Measurements from ENCODE around the gene DCHS2. TPM values are rescaled to one million over a fixed set of nuclear protein-coding genes. Genes with fewer than 3 reads are reported as not detected.

The DCHS2 gene
- polyA plus RNA-seq, 5 donors, result 1.2 to 3.2 (median 2.1) TPM

DNA sequence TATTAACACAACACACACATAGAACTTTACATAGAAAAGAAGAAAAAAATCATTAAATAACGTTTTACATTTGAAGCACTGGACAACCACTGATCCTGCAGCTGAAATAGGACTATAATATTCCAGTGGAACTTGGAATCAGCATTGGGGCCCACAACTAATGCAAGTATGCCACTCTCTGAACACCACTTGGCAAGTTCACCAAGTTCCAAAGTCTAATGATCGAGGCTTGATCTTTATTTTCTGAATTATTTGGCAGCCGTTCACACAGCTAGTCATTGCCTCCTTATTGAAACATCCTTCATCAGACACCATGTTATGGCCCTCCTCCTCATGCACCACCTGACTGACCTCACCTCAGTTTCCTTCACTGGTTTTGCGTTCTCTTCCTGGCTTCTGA is 107.6 kb downstream of the DCHS2 start:
- no peak for DNase-seq

DNA sequence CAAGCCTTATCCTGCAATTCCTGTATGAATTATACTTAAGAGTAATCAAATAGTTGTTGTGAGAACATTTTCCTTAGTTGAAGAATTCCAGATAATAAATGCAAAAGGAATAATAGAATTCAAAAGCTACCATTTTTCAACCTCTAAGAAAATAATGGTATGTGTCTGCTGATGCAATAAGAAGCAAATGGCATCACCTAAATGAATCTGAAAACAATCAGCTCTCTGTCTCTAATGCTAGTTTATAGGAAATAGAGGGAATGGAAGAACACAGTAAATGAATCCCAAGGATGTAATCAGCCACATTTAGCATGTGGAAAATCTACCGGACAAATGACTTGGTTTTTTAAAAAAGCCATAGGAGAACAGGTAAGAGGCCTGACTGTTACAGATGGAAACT is 115.1 kb downstream of the DCHS2 start:
- no peak for DNase-seq

- DNase-seq, result no peak
Measured at GRCh38 chr4:154368060-154368459, 123.5 kb downstream of the DCHS2 start.

DNA sequence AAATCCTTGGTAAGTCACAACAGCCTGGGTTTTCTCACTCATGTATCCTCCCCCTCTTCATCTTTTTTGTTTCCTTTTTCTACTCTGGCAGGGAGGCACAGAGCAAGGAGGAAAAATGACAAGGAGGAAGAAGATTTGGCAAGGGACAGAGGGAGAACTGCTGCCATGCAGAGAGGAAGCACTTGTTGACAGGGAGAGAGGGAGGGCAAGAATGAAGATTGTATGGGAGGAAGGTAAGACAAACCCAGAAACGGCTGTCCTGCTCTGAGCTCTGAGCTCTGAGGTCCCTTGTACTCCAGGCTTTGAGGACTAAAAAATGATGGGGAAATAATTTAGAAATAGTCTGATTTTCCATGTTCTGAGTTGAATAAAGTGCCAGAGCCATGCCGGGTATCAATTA is 123.9 kb downstream of the DCHS2 start:
- no peak for DNase-seq

DNA sequence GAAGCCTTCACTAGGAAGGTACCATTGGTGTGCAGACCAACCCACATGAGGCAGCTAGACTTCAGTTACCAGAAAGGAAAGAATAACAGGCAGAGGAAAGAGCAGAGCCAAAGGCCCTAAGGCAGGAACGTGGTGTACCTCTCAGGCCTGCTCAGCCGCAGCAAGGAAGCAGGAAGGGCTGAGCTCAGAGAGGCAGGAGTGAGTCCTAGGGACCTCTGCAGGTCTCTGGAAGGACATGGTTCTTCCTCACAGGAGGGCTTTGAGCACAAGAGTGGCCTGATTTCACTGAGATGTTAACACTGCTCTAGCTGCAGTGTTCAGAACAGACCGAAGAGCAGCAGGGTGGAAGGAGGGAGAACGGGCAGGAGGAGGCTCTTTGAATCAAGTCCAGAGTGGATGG is 124.6 kb downstream of the DCHS2 start:
- DNase-seq, result no peak

DNA sequence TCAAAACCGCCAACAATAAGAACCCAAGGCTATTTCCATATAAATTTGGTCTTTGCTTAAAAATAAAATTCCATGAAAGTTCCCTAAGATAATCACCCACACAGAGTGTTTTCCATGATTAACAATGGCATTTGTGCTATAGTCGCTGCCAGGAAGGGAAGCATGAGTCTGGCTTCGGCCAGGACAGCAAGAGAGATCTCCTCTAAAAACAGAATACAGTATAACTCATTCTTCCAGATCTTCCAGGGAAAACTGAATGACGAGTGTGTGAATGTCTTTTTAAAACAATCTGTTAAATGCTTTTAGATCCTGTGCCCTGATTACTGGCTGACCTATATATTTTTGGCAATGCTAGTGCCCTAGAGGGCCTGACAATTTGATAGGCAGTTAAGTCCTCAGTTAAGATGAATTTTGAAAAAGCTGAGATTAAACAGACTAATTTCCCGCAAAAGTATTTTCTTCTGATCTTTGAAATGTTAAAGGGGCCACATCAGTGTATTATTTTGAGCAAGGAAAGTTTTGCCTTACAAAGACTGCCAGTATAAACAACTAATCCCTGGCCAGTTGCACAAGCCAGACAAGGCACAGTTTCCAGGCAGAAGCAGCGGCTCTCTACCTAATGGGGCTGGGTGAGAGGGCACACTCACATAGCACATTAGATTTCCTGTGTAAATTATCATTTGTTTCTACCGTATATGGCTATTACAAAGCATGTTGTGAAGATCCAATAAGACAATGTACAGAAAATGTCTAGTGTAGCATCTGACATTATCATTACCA is 127.3 kb downstream of the DCHS2 start:
- peak; percentile 3 to 7 for DNase-seq

DNA sequence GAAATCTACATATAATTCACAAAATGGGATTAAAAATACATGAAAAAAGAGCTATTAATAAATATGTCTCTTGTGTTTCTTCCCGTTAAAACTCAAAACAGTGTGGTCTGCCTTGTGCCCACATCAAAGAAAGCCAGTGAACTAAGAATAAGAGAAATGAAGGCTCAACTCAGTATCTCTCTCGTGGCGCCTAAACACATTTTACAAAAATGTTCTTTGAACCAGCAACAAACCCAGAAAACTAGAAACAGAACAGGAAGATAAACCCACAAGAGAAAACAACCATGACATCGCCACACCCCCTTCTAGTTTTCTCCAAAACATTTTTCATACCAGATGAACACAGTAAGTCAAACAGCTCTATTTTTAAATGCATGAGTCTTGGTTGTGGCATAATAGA is 130.1 kb downstream of the DCHS2 start:
- no peak for DNase-seq

GRCh38 chr4:154360491-154360890 is 131.1 kb downstream of the DCHS2 start:
- DNase-seq, result peak; percentile 38 to 54

DNA sequence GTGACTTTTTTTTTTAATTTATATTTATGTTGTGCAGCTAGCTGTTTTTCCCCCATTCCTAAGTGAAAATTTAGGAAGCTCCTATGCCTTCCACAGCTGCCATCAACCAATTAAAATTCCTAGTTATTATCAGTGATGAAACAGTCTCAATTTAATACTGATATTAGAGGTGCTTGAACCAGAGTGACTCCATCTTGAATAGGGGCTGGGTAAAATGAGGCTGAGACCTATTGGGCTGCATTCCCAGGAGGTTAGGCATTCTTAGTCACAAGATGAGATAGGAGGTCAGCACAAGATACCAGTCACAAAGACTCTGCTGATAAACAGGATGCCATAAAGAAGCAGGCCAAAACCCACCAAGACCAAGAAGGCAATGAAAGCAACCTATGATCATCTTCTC is 136.7 kb downstream of the DCHS2 start:
- no peak for DNase-seq

GRCh38 chr4:154349829-154350228 is 141.8 kb downstream of the DCHS2 start:
- DNase-seq, result no peak

- no peak for DNase-seq
Measured at GRCh38 chr4:154348657-154349056, 142.9 kb downstream of the DCHS2 start.

DNA sequence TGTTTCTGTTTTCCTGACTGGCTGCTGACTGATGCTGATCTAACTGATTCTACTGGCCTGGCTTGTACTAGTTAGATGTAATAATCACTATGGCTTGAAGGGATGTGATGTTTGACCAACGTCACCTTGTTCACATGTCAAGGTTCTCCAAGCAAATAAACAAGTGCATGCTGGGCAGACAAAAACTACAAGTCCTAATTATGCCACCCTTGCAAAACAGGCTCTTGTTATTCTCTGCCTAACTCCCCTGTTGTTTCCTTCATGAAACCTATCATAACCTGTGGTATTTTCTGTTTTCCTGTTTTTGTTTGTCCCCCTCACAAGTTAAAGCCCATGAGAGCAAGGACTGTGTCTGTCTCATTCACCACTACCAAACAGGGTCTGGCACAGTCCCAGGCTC is 146.2 kb downstream of the DCHS2 start:
- DNase-seq, result no peak

- no peak for DNase-seq
Measured at GRCh38 chr4:154344686-154345085, 146.9 kb downstream of the DCHS2 start.

- no peak for DNase-seq
Measured at GRCh38 chr4:154343651-154344050, 147.9 kb downstream of the DCHS2 start.

DNA sequence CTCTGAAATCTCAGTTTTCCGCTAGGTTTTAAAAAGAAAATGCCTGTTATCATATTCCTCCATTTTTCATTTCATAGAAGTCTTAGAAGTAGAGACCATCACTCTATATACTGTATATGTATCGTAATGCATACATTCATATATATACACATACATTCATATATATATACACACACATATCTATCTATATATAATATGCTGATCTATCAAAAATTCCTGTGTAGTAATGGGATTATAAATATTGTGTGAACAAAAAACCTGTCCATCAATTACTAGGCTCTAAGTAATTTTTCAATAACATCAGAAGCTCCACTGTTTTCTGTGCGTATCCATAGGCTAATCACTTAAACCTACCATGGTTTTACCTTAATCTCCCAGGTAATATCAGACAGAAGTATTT is 150.2 kb downstream of the DCHS2 start:
- no peak for DNase-seq

DNA sequence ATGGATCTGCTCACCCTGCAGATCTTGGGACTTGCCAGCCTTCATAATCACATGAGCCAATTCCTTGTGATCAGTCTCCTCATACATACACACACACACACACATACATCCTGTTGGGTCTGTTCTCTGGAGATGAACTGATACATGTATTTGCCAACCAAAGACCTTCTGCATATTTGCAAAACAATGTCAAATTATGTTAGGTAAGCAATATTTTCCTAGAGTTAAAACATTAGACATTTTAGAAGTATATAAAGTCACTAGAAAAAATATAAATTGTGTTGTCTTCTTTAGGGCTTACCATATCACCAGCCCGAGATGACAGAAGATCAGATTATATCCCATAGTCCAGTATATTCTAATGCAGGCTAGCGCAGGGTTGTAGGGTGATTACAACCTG is 156.0 kb downstream of the DCHS2 start:
- no peak for DNase-seq

DNA sequence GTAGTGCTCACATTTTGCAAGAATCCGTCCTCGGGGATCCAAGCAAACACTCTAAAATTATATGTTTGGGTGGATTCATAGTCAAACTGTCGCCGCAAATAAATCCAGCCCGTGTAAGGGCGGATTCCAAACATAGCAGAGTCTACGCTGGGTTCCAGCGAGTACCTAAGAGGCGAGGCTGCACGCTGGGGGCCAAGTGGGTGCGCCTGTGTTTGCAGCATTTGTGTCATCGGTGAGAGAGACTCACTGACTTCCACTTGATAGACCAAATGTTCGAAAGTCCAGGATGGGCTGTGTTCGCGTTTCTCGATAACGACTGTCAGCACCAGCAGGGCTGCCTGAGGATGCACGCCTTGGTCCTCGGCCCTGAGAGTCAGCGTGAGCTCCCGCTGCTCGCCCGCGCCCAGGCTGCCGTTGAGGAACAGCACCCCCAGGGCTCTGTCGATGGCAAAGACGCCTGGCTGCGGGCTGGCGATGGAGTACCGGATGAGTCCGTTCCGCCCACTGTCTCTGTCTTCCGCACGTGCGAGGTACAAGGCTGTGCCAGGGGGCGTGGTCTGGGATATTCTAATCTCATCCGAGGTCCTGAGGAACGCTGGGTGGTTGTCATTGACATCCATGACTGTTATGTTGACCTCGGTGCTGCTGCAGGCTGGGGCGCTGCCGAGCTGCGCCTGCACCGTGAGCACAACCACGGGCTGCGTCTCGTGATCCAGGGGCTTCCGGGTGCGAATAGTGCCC is 158.7 kb downstream of the DCHS2 start:
- peak; percentile 21 to 43 for DNase-seq

DNA sequence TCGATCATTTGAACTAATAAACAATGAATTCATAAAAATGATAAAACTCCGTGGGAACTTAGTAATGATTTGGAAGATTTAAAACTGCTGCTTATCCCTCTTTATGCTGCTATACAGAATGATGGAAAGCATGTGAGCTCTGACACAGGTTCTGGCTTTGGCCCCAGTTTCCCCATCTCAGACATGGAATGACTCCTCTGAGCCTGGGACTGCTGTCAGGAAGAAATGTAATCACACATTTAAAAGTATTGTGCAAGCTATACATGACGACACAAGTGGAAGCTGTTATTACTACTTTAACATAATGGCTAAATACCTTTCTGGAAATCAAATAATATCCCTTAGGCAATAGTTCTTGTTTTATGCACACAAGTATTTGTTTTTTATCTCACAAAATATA is 161.7 kb downstream of the DCHS2 start:
- peak; percentile 74 to 78 for DNase-seq

DNA sequence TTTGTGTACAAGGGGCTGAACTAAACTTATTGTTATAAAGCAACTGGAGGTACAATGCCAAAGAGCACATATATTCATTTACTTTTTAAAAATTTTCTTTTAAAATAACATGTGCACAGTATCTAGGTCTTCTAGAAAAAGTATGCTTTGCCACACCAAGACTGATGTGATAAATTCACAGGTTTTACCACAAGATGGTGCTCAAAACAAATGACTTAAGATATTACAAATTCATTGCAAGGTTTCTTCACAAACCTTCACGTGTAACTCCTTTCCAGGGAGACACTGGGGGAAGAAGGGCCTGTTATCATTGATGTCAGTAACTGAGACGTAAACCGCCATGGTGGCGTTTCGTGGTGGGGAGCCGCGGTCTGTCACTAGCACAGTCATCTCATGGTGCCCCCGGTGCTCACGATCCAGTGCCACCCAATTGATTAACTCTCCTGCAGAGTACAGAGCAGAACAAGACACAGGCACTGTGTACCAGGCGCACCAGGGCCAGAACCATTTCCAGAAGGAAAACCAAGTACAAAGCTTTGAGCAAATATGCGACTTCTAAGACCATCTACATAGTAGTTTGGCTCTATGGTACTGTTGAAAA is 162.2 kb downstream of the DCHS2 start:
- peak; percentile 23 to 40 for DNase-seq

DNA sequence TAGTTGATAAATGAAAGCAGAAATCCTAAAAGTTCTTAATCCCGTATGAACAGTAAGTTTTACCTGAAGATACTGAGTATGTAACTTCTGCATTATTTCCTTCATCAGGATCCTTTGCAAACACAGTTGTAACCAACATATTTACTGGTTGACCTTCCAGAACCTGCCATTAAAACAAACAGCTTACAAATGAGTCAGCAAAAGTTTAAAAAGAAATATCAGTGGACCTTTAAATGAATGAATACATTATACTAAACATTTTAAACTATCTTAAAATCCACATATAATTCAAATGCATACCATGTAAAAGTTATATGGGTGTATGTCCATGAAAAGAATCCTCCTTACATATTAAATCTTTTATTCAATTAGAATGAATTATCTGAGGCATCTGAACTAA is 163.6 kb downstream of the DCHS2 start:
- no peak for DNase-seq

DNA sequence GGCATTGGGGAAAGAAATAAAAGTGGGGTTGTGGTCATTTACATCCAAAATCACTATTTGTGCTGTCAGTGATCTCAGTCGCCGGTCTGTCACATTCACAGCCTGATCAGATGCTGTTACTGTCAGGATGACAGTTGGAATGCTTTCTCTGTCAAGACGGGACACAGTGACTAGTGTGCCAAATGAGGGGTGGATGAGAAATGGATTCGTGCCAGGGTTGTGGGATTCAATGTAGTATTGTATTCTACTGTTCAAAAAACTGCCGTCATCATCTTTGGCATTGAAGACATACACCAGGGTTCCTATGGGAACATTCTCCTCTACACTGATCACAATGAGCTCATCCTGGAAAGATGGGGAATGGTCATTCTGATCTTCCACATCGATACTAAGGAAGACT is 171.1 kb downstream of the DCHS2 start:
- no peak for DNase-seq

GRCh38 chr4:154319736-154320135 is 171.9 kb downstream of the DCHS2 start:
- DNase-seq, result no peak

Measured in right lung (tissue), 5 donors.